Measurements from ENCODE around the gene GFPT1. TPM values are rescaled to one million over a fixed set of nuclear protein-coding genes. Genes with fewer than 3 reads are reported as not detected.

GFPT1 gene
- total and polyA plus RNA-seq, 9 of the 15 experiments (the other 6 are each of a cell fraction or from before 2014, with no cell fraction given) = 6.6 to 38.3 (median 15.9) TPM

- Histone ChIP-seq H3K4me1 (replicated peaks in 1 of 2; ENCODE audit: control insufficient read depth in 2 of 2, insufficient read depth in 2 of 2, low read length in 2 of 2) (no peaks in the 10 kb centered on the region), H3K27ac (ENCODE audit: extremely low read depth, low read depth, low read length) (no peak overlapping the region), H3K4me3 (no peak overlapping the region), H3K79me2 (ENCODE audit: control insufficient read depth, insufficient read depth, low read length) (no peaks in the 10 kb centered on the region), H3K4me2 (ENCODE audit: insufficient read depth, low read length) (no peak overlapping the region), H3K9ac (ENCODE audit: insufficient read depth in 1 of 2, low read depth in 2 of 2, low read length in 2 of 2) (no peak overlapping the region), H2AFZ (ENCODE audit: low read depth, low read length) (no peak overlapping the region), H3K36me3 (ENCODE audit: control insufficient read depth, insufficient read depth, low read length) (no peaks in the 10 kb centered on the region), H3K9me3 (replicated peaks; ENCODE audit: control insufficient read depth, insufficient read depth, low read depth, low read length) (no peaks in the 10 kb centered on the region), H4K20me1 (replicated peaks; ENCODE audit: control insufficient read depth, insufficient read depth, low read length) (no peaks in the 10 kb centered on the region; the same call in 1 of the 2 replicates), H3K9me1 (ENCODE audit: control insufficient read depth, insufficient read depth, low read length) (no peaks in the 10 kb centered on the region), H3K27me3 (ENCODE audit: control insufficient read depth in 2 of 2, insufficient read depth in 2 of 2, low read length in 2 of 2) (peaks cover 3 to 18% of the 10 kb centered on the region in 2 experiments; a peak in 4 of 5 replicates)
- WGBS (ENCODE audit: insufficient coverage, low coverage, missing lambda C conversion rate) = 0% methylated on average over 2 of the region's 2 CpGs
- no peak for ATAC-seq
- no TSS peak for BruUV-seq (replicated peaks)
- no peak for FAIRE-seq
- no peak for DNase-seq (ENCODE audit: extremely low read depth in 1 of 4, low spot score in 3 of 4)
- TF ChIP-seq ZZZ3 (IDR thresholded peaks at IDR 0.05) = no peak
- no peak for TF ChIP-seq ETV5 (CRISPR knock-in tag; IDR thresholded peaks at IDR 0.05; ENCODE audit: low read depth)
- no peak for TF ChIP-seq HDAC3 (IDR thresholded peaks at IDR 0.05; ENCODE audit: borderline replicate concordance, partially characterized antibody)
- no peak for TF ChIP-seq ZNF253 (CRISPR knock-in tag; conservative IDR thresholded peaks at IDR 0.05)
- no peak for TF ChIP-seq ZNF165 (CRISPR knock-in tag; IDR thresholded peaks at IDR 0.05; ENCODE audit: borderline replicate concordance)
- no peak for TF ChIP-seq ZNF561 (CRISPR knock-in tag; conservative IDR thresholded peaks at IDR 0.05)
- TF ChIP-seq, protein P1, sequence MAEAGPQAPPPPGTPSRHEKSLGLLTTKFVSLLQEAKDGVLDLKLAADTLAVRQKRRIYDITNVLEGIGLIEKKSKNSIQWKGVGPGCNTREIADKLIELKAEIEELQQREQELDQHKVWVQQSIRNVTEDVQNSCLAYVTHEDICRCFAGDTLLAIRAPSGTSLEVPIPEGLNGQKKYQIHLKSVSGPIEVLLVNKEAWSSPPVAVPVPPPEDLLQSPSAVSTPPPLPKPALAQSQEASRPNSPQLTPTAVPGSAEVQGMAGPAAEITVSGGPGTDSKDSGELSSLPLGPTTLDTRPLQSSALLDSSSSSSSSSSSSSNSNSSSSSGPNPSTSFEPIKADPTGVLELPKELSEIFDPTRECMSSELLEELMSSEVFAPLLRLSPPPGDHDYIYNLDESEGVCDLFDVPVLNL (CRISPR knock-in tag; IDR thresholded peaks at IDR 0.05; ENCODE audit: low read depth) = no peak
- TF ChIP-seq FOXO4 (CRISPR knock-in tag; IDR thresholded peaks at IDR 0.05) = no peak
- TF ChIP-seq ZNF12 (CRISPR knock-in tag; IDR thresholded peaks at IDR 0.05) = no peak
- no peak for TF ChIP-seq PTTG1 (tag; IDR thresholded peaks at IDR 0.05; ENCODE audit: low read depth)
- TF ChIP-seq, protein P2, sequence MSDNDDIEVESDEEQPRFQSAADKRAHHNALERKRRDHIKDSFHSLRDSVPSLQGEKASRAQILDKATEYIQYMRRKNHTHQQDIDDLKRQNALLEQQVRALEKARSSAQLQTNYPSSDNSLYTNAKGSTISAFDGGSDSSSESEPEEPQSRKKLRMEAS (CRISPR knock-in tag; IDR thresholded peaks at IDR 0.05) = no peak
- no peak for TF ChIP-seq LARP7 (IDR thresholded peaks at IDR 0.05)
- no peak for TF ChIP-seq ZNF124 (CRISPR knock-in tag; IDR thresholded peaks at IDR 0.05)
- no peak for TF ChIP-seq ZNF282 (CRISPR knock-in tag; IDR thresholded peaks at IDR 0.05)
- no peak for TF ChIP-seq MCM3 (IDR thresholded peaks at IDR 0.05)
- TF ChIP-seq ARHGAP35 (IDR thresholded peaks at IDR 0.05; ENCODE audit: partially characterized antibody) = no peak
- TF ChIP-seq, protein P3, sequence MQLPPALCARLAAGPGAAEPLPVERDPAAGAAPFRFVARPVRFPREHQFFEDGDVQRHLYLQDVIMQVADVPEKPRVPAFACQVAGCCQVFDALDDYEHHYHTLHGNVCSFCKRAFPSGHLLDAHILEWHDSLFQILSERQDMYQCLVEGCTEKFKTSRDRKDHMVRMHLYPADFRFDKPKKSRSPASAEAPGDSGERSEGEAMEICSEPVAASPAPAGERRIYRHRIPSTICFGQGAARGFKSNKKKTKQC (CRISPR knock-in tag; IDR thresholded peaks at IDR 0.05) = no peak
- no peak for TF ChIP-seq RCOR1 (IDR thresholded peaks at IDR 0.05; ENCODE audit: borderline replicate concordance in 1 of 2, low read depth in 2 of 2, low read length in 2 of 2)
- TF ChIP-seq ZNF584 (CRISPR knock-in tag; IDR thresholded peaks at IDR 0.05; ENCODE audit: low read depth) = no peak
- in situ Hi-C loops (cut with MboI) = no loop called here
- CTCF ChIA-PET (ENCODE audit: low intra/inter-chr PET ratio) = no interaction called here
- intact Hi-C loops (cut with micrococcal nuclease) = no loop called here
- POLR2A ChIA-PET = interaction anchor here (0.6 kb wide), 2 partner anchors 8 to 11 kb away, joined by 3 to 4 read pairs; no protein-coding TSS in a partner anchor
Measured at GRCh38 chr2:69279211-69279610, 107.8 kb downstream of the GFPT1 start.
